Measurements from ENCODE around the gene RASA1. TPM values are rescaled to one million over a fixed set of nuclear protein-coding genes. Genes with fewer than 3 reads are reported as not detected.

RASA1 gene
- total and polyA plus RNA-seq, 9 of the 15 experiments (the other 6 are each of a cell fraction or from before 2014, with no cell fraction given): 3.2 to 17.3 (median 9.2) TPM

GRCh38 chr5:87361536-87362213 is 94.0 kb downstream of the RASA1 start (continued):
- no peak for TF ChIP-seq SIRT6 (IDR thresholded peaks at IDR 0.05; ENCODE audit: low read depth, low read length)
- no peak for TF ChIP-seq MCM2 (IDR thresholded peaks at IDR 0.05; ENCODE audit: low read depth)
- TF ChIP-seq UBTF (IDR thresholded peaks at IDR 0.05; ENCODE audit: borderline replicate concordance in 1 of 2, low read depth in 2 of 2, low read length in 2 of 2): no peak
- TF ChIP-seq HMG20A (CRISPR knock-in tag; conservative IDR thresholded peaks at IDR 0.05): no peak
- TF ChIP-seq BRD4 (IDR thresholded peaks at IDR 0.05): no peak

- DNase-seq (ENCODE audit: extremely low read depth in 1 of 4, low spot score in 3 of 4) (no peak), FAIRE-seq (no peak), ATAC-seq (no peak)
- ChIA-PET POLR2A (no interaction called here), CTCF (ENCODE audit: low intra/inter-chr PET ratio) (no interaction called here)
- Histone ChIP-seq H3K79me2 (ENCODE audit: control insufficient read depth, insufficient read depth, low read length) (no peaks in the 10 kb centered on the region), H3K27me3 (ENCODE audit: control insufficient read depth in 2 of 2, insufficient read depth in 2 of 2, low read length in 2 of 2) (no peaks in the 10 kb centered on the region), H3K4me2 (ENCODE audit: insufficient read depth, low read length) (no peak overlapping the region), H2AFZ (ENCODE audit: low read depth, low read length) (no peak overlapping the region), H3K27ac (ENCODE audit: extremely low read depth, low read depth, low read length) (no peak overlapping the region), H3K36me3 (ENCODE audit: control insufficient read depth, insufficient read depth, low read length) (peaks cover 89% of the 10 kb centered on the region), H3K4me3 (no peak overlapping the region), H3K4me1 (replicated peaks in 1 of 2; ENCODE audit: control insufficient read depth in 2 of 2, insufficient read depth in 2 of 2, low read length in 2 of 2) (no peaks in the 10 kb centered on the region), H3K9me3 (replicated peaks; ENCODE audit: control insufficient read depth, insufficient read depth, low read depth, low read length) (no peaks in the 10 kb centered on the region), H3K9me1 (ENCODE audit: control insufficient read depth, insufficient read depth, low read length) (no peaks in the 10 kb centered on the region), H3K9ac (ENCODE audit: insufficient read depth in 1 of 2, low read depth in 2 of 2, low read length in 2 of 2) (no peak overlapping the region), H4K20me1 (replicated peaks; ENCODE audit: control insufficient read depth, insufficient read depth, low read length) (no peaks in the 10 kb centered on the region)
- in situ Hi-C loops (cut with MboI) (no loop called here), intact Hi-C loops (cut with micrococcal nuclease) (no loop called here)
- BruUV-seq (replicated peaks): no TSS peak
- WGBS (ENCODE audit: insufficient coverage, low coverage, missing lambda C conversion rate): 90% methylated on average over 2 of the region's 2 CpGs
- no peak for TF ChIP-seq HIVEP1 (CRISPR knock-in tag; IDR thresholded peaks at IDR 0.05)
- TF ChIP-seq MTA3 (IDR thresholded peaks at IDR 0.05; ENCODE audit: borderline replicate concordance): no peak
- TF ChIP-seq SUPT5H (IDR thresholded peaks at IDR 0.05): no peak
- no peak for TF ChIP-seq NCOA6 (IDR thresholded peaks at IDR 0.05)
- TF ChIP-seq DPF2 (IDR thresholded peaks at IDR 0.05): no peak
- no peak for TF ChIP-seq ZNF586 (CRISPR knock-in tag; conservative IDR thresholded peaks at IDR 0.05)
- TF ChIP-seq, protein P1, sequence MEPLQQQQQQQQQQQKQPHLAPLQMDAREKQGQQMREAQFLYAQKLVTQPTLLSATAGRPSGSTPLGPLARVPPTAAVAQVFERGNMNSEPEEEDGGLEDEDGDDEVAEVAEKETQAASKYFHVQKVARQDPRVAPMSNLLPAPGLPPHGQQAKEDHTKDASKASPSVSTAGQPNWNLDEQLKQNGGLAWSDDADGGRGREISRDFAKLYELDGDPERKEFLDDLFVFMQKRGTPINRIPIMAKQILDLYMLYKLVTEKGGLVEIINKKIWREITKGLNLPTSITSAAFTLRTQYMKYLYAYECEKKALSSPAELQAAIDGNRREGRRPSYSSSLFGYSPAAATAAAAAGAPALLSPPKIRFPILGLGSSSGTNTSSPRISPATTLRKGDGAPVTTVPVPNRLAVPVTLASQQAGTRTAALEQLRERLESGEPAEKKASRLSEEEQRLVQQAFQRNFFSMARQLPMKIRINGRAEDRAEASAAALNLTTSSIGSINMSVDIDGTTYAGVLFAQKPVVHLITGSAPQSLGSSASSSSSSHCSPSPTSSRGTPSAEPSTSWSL (CRISPR knock-in tag; IDR thresholded peaks at IDR 0.05; ENCODE audit: borderline replicate concordance): no peak
- no peak for TF ChIP-seq E2F8 (IDR thresholded peaks at IDR 0.05; ENCODE audit: low read depth, partially characterized antibody)
- no peak for TF ChIP-seq MAFK (IDR thresholded peaks at IDR 0.05; ENCODE audit: low read length)
- TF ChIP-seq TAF7 (tag; IDR thresholded peaks at IDR 0.05): no peak
Observed at GRCh38 chr5:87367243-87367642, 99.6 kb downstream of the RASA1 start.

Data from K562 (cell line).